Type B pancreatic cell (in vitro differentiated cells): Measurements from ENCODE around the gene TADA2A. TPM values are rescaled to one million over a fixed set of nuclear protein-coding genes. Genes with fewer than 3 reads are reported as not detected.
"Not testable (repeated sequence)": the region's sequence is repeated elsewhere in the genome, so short reads cannot be mapped to it uniquely, and the experiment has no call there.

Experiments
- DNase-seq: peaks from one replicate; pipeline ENCODE4 v3.0.0; 2021; ENCODE audit warnings: mixed read lengths; ENCODE audit not compliant: unreplicated experiment; ENCODE audit errors: extremely low spot score
- H3K27ac Mint-ChIP-seq: 2 replicates; pipeline ENCODE4 v1.8.0; 2021; ENCODE audit warnings: mild to moderate bottlenecking, mixed read lengths
- H3K27me3 Mint-ChIP-seq: 2 replicates; pipeline ENCODE4 v1.8.0; 2021; ENCODE audit warnings: mixed read lengths
- H3K36me3 Mint-ChIP-seq: 2 replicates; pipeline ENCODE4 v1.8.0; 2021; ENCODE audit warnings: mixed read lengths
- H3K4me1 Mint-ChIP-seq: one replicate; pipeline ENCODE4 v1.8.0; 2021; ENCODE audit warnings: mixed read lengths; ENCODE audit not compliant: unreplicated experiment
- H3K4me3 Mint-ChIP-seq: 2 replicates; pipeline ENCODE4 v1.8.0; 2021; ENCODE audit warnings: mild to moderate bottlenecking, mixed read lengths
- H3K9me3 Mint-ChIP-seq: 2 replicates; pipeline ENCODE4 v1.8.0; 2021; ENCODE audit warnings: mixed read lengths
- total RNA-seq: library from RNA; stranded (reverse); gene quantifications from 2 replicates; pipeline ENCODE4 v1.2.1, GENCODE V29; 2021; ENCODE audit warnings: low replicate concordance
- TF ChIP-seq, protein P1 (sequence below): fragments of 200-600 bp; sonication (generic); conservative IDR thresholded peaks from 2 replicates; pipeline ENCODE4 v1.5.0; 2021; ENCODE audit warnings: antibody characterized with exemption, mild to moderate bottlenecking

The TADA2A gene
- total RNA-seq, 1 donor from 2014 or later = 28.5 TPM

DNA sequence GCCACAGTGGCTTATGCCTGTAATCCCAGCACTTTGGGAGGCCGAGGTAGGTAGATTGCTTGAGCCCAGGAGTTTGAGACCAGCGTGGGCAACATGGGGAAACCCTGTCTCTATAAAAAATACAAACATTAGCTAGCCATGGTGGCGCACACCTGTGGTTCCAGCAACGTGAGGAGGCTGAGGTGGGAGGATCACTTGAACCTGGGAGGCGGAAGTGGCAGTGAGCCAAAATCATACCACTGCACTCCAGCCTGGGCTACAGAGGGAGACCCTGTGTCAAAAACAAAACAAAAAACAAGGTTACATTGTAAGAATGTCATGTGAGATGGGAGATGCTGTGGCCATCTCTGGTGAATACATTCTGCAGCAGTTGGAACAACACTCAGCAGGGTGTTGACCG, 96.5 kb downstream of the TADA2A start:
- peaks cover 5% of the 10 kb centered on the region for H3K4me1 Mint-ChIP-seq
- no peak overlapping the region for H3K4me3 Mint-ChIP-seq
- no peaks in the 10 kb centered on the region for H3K27me3 Mint-ChIP-seq
- peaks cover 5% of the 10 kb centered on the region for H3K36me3 Mint-ChIP-seq
- DNase-seq = no peak
- no peaks in the 10 kb centered on the region for H3K9me3 Mint-ChIP-seq
- no peak overlapping the region for H3K27ac Mint-ChIP-seq
- TF ChIP-seq, protein P1, sequence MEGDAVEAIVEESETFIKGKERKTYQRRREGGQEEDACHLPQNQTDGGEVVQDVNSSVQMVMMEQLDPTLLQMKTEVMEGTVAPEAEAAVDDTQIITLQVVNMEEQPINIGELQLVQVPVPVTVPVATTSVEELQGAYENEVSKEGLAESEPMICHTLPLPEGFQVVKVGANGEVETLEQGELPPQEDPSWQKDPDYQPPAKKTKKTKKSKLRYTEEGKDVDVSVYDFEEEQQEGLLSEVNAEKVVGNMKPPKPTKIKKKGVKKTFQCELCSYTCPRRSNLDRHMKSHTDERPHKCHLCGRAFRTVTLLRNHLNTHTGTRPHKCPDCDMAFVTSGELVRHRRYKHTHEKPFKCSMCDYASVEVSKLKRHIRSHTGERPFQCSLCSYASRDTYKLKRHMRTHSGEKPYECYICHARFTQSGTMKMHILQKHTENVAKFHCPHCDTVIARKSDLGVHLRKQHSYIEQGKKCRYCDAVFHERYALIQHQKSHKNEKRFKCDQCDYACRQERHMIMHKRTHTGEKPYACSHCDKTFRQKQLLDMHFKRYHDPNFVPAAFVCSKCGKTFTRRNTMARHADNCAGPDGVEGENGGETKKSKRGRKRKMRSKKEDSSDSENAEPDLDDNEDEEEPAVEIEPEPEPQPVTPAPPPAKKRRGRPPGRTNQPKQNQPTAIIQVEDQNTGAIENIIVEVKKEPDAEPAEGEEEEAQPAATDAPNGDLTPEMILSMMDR = no peak

DNA sequence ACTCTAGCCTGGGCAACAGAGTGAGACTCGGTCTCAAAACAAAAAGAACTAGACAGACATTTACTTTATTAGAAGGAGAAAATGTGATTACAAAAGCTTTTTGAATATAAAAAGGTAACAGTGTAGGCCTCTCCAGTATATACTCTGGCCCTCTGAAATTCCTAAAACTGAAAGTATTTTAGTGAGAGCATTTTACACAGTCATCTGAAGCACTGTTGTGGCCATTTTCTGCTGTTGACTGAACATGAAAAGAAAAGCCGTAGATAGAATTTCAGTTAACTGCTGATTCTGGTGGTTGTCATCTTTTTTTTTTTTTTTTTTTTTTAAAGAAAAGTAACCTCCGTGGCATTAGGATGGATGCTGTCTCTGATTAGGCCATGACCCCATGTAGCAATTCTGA, 98.6 kb downstream of the TADA2A start:
- TF ChIP-seq, protein P1 = no peak
- Mint-ChIP-seq H3K9me3 (no peaks in the 10 kb centered on the region), H3K27ac (no peak overlapping the region), H3K27me3 (no peaks in the 10 kb centered on the region), H3K4me3 (no peak overlapping the region), H3K4me1 (peaks cover 5% of the 10 kb centered on the region), H3K36me3 (peaks cover 5% of the 10 kb centered on the region)
- DNase-seq = no peak

DNA sequence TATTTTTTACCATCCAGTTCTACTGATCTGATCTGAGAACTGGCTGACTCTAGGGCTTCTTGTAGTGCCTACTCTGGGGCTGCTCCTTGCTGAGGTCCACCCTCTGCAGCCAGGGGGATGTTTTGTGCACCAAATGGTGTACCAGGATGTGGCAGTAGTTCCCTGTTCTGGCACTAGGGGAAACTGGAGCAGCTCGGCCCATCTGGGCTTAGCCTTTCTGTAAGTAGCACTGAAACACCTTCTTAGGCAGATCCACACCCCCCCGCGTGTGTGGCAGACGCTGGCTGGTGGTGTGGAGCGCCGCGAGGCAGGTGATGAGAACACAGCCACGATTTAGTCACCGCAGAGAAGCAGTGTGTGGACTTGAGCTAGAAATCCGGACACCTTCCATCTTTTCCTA, 100.0 kb downstream of the TADA2A start:
- Mint-ChIP-seq H3K4me1 (peaks cover 5% of the 10 kb centered on the region), H3K36me3 (peaks cover 5% of the 10 kb centered on the region), H3K9me3 (no peaks in the 10 kb centered on the region), H3K27ac (no peak overlapping the region), H3K27me3 (no peaks in the 10 kb centered on the region), H3K4me3 (no peak overlapping the region)
- no peak for DNase-seq
- TF ChIP-seq, protein P1 = peak; percentile 70

DNA sequence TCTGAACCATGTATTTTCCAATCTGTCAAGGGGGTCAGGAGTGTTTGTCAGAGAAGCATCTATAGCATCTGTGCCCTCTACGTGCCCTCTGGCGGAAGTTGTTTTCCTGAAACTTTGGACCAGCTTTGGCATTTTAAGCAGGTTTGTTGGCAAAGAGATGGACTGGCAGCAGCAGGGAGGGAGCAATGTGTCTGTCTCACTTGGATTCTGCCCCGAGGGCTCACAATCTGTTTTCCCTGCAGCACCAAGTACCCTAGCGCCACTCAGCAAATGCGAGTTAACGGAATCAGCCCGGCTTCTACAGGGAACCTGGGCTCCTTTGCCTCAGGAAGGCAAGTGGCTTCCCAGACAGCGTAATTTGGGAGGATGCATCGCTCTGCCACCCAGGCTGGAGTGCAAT, 100.4 kb downstream of the TADA2A start:
- TF ChIP-seq, protein P1 = no peak
- Mint-ChIP-seq H3K4me1 (peaks cover 7% of the 10 kb centered on the region), H3K4me3 (no peak overlapping the region), H3K27ac (no peak overlapping the region), H3K9me3 (no peaks in the 10 kb centered on the region), H3K27me3 (no peaks in the 10 kb centered on the region), H3K36me3 (peaks cover 5% of the 10 kb centered on the region)
- no peak for DNase-seq

DNA sequence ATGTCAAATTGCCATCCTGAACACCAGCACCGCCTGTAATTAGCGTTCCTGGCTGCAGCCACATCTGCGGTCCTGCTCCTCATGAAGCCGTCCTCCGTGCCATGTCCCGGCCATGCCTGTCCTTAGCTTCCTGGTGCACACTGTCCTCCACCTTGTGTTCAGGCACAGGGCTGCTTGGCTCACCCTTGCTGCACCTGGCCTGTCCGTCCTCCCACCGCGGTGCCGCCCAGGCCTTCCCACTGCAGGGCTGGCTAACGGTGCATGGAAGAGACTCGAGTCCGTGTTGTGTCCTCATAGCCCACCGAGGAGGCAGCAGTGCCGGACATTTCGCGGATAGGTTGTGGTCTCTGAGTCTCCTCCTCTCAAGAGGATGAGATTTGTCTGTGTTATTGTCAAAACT, 103.4 kb downstream of the TADA2A start:
- no peak overlapping the region for H3K4me3 Mint-ChIP-seq
- no peaks in the 10 kb centered on the region for H3K27me3 Mint-ChIP-seq
- H3K9me3 Mint-ChIP-seq = no peaks in the 10 kb centered on the region
- TF ChIP-seq, protein P1 = no peak
- peaks cover 14% of the 10 kb centered on the region for H3K4me1 Mint-ChIP-seq
- peaks cover 5% of the 10 kb centered on the region for H3K36me3 Mint-ChIP-seq
- DNase-seq = no peak
- no peak overlapping the region for H3K27ac Mint-ChIP-seq

DNA sequence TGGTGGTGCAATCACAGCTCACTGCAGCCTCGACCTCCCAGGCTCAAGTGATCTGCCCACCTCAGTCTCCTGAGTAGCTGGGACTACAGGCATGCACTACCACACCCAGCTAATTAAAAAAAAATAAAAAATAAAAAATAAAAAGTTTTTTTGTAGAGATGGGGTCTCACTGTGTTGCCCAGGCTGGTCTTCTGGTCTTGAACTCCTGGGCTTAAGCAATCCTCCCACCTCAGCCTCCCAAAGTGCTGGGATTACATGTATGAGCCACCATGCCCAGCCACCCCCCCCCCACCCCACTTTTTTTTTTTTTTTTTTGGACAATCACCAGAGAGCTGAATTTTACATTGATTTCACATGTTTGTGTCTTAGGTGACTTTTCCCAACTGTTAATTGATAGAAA, 105.0 kb downstream of the TADA2A start:
- not testable (repeated sequence) for H3K27me3 Mint-ChIP-seq, DNase-seq, H3K27ac Mint-ChIP-seq, H3K9me3 Mint-ChIP-seq, H3K4me1 Mint-ChIP-seq, H3K4me3 Mint-ChIP-seq, H3K36me3 Mint-ChIP-seq
